ENCODE measurements around the gene PCDHA10.
"Not testable (repeated sequence)": the region's sequence is repeated elsewhere in the genome, so short reads cannot be mapped to it uniquely, and the experiment has no call there.

The PCDHA10 gene

DNA sequence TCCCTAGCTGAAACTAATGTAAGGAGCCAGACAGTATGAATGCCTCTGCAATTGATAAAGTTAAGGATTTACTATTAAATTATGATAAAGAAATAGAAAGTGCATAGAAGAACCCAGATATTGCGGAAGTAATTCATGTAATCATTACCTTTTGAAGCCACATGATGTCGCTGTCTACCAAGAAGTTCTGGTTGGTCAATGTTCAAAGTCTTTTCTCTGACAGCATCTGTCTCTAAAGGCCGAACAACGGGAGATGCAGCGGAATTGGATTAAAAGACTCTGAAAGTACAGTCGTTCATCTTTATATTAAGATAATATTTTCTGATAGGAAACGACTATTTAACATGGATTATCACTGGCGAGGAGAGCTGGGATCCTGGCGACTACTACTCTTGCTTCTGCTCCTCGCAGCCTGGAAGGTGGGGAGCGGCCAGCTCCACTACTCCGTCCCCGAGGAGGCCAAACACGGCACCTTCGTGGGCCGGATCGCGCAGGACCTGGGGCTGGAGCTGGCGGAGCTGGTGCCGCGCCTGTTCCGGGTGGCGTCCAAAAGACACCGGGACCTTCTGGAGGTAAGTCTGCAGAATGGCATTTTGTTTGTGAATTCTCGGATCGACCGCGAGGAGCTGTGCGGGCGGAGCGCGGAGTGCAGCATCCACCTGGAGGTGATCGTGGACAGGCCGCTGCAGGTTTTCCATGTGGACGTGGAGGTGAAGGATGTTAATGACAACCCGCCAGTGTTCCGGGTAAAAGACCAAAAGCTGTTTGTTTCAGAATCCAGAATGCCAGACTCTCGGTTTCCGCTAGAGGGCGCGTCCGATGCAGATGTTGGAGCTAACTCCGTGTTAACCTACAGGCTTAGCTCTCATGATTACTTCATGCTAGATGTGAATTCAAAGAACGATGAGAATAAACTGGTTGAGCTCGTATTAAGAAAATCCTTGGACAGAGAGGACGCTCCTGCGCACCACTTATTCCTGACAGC is 14.4 kb upstream of the PCDHA10 start, which contains the start of gene PCDHA8:
Gene PCDHA8 (plus strand): TSS at position 210 of the 985 bp plus-strand sequence. CDS start 135 bp downstream, at position 345.
- no peak within 1 kb of the TSS for H3K4me3 ChIP-seq
- no peak within 1 kb of the TSS for H3K27ac ChIP-seq

DNA sequence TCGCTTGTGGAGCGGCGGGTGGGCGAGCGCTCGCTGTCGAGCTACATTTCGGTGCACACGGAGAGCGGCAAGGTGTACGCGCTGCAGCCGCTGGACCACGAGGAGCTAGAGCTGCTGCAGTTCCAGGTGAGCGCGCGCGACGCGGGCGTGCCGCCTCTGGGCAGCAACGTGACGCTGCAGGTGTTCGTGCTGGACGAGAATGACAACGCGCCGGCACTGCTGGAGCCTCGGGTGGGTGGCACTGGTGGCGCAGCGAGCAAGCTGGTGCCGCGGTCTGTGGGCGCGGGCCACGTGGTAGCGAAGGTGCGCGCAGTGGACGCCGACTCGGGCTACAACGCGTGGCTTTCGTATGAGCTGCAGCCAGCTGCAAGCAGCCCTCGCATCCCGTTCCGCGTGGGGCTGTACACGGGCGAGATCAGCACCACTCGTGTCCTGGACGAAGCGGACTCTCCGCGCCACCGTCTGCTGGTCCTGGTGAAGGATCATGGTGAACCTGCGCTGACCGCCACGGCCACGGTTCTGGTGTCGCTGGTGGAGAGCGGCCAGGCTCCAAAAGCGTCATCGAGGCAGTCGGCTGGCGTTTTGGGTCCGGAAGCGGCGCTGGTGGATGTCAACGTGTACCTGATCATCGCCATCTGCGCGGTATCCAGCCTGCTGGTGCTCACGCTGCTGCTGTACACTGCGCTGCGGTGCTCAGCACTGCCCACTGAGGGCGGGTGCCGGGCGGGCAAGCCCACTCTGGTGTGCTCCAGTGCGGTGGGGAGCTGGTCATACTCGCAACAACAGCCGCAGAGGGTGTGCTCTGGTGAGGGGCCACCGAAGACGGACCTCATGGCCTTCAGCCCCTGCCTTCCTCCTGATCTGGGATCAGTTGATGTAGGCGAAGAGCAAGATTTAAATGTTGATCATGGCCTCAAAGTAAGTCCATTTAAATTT is 12.6 kb upstream of the PCDHA10 start:
- Histone ChIP-seq H3K4me3 (no peak overlapping the region), H3K27ac (no peak overlapping the region)

DNA sequence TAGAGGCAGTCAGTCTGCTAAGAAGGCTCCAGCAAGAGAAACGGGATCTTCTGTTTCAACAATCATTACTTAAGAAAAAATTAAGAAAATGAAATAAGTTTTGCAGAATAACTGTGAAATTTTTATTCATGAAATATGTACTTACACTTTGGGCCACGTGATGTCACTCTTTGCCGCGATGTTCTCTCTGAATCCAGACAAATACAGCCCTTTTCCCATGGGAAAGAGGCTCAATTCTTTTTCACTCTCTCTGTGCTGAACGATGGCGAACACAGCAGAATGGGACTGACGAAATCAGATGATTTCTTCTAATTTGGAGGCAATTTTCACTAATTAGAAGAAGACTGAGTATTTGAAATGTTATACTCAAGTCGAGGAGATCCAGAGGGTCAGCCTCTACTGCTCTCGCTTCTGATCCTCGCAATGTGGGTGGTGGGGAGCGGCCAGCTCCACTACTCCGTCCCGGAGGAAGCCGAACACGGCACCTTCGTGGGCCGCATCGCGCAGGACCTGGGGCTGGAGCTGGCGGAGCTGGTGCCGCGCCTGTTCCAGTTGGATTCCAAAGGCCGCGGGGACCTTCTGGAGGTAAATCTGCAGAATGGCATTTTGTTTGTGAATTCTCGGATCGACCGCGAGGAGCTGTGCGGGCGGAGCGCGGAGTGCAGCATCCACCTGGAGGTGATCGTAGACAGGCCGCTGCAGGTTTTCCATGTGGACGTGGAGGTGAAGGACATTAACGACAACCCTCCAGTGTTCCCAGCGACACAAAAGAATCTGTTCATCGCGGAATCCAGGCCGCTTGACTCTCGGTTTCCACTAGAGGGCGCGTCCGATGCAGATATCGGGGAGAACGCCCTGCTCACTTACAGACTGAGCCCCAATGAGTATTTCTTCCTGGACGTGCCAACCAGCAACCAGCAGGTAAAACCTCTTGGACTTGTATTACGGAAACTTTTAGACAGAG is 7.3 kb upstream of the PCDHA10 start, which contains the start of gene PCDHA9:
Gene PCDHA9 (plus strand): TSS at position 244 of the 964 bp plus-strand sequence. CDS start 114 bp downstream, at position 358.
- not testable (repeated sequence) for H3K27ac ChIP-seq, H3K4me3 ChIP-seq

DNA sequence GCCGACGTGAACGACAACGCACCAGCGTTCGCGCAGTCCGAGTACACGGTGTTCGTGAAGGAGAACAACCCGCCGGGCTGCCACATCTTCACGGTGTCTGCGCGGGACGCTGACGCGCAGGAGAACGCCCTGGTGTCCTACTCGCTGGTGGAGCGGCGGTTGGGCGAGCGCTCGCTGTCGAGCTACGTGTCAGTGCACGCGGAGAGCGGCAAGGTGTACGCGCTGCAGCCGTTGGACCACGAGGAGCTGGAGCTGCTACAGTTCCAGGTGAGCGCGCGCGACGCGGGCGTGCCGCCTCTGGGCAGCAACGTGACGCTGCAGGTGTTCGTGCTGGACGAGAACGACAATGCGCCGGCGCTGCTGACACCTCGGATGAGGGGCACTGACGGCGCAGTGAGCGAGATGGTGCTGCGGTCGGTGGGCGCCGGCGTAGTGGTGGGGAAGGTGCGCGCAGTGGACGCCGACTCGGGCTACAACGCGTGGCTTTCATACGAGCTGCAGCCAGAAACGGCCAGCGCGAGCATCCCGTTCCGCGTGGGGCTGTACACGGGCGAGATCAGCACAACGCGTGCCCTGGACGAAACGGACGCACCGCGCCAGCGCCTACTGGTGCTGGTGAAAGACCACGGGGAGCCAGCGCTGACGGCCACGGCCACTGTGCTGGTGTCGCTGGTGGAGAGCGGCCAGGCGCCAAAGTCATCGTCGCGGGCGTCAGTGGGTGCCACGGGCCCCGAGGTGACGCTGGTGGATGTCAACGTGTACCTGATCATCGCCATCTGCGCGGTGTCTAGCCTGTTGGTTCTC is 5.7 kb upstream of the PCDHA10 start:
- not testable (repeated sequence) for H3K4me3 ChIP-seq, H3K27ac ChIP-seq

DNA sequence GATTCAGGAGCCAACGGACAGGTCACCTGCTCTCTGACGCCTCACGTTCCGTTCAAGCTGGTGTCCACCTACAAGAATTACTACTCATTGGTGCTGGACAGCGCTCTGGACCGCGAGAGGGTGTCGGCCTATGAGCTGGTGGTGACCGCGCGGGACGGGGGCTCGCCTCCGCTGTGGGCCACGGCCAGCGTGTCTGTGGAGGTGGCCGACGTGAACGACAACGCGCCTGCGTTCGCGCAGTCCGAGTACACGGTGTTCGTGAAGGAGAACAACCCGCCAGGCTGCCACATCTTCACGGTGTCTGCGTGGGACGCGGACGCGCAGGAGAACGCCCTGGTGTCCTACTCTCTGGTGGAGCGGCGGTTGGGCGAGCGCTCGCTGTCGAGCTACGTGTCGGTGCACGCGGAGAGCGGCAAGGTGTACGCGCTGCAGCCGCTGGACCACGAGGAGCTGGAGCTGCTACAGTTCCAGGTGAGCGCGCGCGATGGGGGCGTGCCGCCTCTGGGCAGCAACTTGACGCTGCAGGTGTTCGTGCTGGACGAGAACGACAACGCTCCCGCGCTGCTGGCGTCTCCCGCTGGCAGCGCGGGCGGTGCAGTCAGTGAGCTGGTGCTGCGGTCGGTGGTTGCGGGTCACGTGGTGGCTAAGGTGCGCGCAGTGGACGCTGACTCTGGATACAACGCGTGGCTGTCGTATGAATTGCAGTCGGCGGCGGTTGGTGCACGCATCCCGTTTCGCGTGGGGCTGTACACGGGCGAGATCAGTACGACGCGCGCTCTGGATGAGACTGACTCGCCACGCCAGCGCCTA is 1.7 kb downstream of the PCDHA10 start:
- no peak overlapping the region for H3K27ac ChIP-seq
- no peak overlapping the region for H3K4me3 ChIP-seq

DNA sequence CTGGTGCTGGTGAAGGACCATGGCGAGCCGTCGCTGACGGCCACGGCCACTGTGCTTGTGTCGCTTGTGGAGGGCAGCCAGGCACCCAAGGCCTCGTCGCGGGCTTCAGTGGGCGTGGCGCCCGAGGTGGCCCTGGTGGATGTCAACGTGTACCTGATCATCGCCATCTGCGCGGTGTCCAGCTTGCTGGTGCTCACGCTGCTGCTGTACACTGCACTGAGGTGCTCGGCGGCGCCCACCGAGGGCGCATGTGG is 2.2 kb downstream of the PCDHA10 start:
- H3K27ac ChIP-seq, result no peak overlapping the region
- no peak overlapping the region for H3K4me3 ChIP-seq

DNA sequence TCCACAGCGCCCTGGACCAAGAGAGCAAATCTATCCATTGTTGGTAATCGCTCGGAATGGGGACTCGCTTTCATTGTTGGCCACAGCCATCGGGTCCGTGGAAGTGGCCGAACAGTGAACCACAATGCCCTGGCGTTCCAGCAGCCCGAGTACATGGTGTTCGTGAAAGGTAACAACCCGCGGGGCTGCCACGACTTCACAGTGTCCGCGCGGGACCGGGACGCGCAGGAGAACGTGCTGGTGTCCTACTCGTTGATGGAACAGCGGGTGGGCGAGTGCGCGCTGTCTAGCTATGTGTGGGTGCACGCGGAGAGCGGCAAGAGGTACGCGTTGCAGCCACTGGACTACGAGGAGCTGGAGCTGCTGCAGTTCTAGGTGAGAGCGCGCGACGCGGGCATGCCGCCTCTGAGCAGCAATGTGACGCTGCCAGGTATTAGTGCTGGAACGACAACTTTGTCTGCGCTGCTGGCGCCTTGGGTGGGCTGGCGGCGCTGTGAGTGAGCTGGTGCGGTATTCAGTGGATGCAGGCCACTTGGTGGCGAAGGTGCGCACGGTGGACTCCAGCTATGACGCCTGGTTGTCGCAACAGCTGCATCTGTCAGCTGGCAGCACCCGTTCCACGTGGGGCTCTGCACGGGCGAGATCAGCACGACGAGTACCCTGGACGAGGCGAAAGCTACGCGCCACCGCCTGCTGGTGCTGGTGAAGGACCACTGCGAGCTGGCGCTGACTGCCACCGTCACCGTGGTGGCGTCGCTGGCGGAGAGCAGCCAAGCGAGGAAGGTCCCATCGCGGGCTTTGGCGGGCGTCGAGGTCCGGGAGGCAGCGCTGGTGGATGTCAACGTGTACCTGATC is 7.0 kb downstream of the PCDHA10 start:
- H3K4me3 ChIP-seq, result no peak overlapping the region
- H3K27ac ChIP-seq, result no peak overlapping the region

DNA sequence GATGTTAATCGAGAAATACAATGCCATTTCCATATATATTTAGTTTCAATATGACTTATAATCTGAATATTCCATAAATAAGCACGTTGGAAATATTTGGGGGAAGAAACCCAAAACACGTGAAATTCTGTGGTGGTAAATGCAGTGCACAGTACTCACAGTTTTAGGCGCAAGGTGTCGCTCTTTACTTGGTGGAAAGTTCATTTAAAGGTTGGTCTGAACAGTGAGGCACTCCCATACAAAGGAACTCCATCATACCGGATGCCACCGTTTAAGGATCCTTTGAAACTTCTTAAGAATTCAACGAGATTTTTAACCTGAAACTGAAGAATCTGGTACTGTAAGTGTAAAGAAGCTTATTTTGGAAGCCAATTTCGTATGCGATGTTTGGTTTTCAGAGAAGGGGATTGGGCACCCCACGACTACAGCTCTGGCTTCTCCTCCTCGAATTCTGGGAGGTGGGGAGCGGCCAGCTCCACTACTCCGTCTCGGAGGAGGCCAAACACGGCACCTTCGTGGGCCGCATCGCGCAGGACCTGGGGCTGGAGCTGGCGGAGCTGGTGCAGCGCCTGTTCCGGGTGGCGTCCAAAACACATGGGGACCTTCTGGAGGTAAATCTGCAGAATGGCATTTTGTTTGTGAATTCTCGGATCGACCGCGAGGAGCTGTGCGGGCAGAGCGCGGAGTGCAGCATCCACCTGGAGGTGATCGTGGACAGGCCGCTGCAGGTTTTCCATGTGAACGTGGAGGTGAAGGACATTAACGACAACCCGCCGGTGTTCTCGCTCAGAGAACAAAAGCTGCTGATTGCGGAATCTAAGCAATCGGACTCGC is 13.2 kb downstream of the PCDHA10 start, which contains the start of gene PCDHA11:
Gene PCDHA11 (plus strand): TSS at position 237 of the 834 bp plus-strand sequence. CDS start 147 bp downstream, at position 384.
- no peak within 1 kb of the TSS for H3K27ac ChIP-seq
- no peak within 1 kb of the TSS for H3K4me3 ChIP-seq

DNA sequence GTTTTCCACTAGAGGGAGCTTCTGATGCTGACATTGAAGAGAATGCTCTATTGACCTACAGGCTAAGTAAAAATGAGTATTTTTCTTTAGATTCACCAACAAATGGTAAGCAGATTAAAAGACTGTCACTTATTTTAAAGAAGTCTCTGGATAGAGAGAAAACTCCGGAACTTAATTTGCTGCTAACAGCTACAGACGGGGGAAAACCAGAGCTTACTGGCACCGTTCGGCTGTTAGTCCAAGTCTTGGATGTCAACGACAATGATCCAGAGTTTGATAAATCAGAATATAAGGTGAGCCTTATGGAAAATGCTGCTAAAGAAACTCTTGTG is 13.8 kb downstream of the PCDHA10 start:
- H3K27ac ChIP-seq, result no peak overlapping the region

DNA sequence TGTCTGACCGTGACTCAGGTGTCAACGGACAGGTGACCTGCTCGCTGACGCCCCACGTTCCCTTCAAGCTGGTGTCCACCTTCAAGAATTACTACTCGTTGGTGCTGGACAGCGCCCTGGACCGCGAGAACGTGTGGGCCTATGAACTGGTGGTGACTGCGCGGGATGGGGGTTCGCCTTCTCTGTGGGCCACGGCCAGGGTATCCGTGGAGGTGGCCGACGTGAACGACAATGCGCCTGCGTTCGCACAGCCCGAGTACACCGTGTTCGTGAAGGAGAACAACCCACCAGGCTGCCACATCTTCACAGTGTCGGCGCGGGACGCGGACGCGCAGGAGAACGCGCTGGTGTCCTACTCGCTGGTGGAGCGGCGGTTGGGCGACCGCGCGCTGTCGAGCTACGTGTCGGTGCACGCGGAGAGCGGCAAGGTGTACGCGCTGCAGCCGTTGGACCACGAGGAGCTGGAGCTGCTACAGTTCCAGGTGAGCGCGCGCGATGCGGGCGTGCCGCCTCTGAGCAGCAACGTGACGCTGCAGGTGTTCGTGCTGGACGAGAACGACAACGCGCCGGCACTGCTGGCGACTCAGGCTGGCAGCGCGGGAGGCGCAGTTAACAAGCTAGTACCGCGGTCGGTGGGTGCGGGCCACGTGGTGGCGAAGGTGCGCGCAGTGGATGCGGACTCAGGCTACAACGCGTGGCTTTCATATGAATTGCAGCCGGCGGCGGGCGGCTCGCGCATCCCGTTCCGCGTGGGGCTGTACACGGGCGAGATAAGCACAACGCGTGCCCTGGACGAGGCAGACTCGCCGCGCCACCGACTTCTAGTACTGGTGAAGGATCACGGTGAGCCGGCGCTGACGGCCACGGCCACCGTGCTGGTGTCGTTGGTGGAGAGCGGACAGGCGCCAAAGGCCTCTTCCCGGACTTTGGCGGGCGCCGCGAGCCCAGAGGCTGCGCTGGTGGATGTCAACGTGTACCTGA is 14.8 kb downstream of the PCDHA10 start:
- no peak overlapping the region for H3K4me3 ChIP-seq
- no peak overlapping the region for H3K27ac ChIP-seq

More for the DNA sequence above, 13.8 kb downstream of the PCDHA10 start:
- H3K4me3 ChIP-seq, result no peak overlapping the region

DNA sequence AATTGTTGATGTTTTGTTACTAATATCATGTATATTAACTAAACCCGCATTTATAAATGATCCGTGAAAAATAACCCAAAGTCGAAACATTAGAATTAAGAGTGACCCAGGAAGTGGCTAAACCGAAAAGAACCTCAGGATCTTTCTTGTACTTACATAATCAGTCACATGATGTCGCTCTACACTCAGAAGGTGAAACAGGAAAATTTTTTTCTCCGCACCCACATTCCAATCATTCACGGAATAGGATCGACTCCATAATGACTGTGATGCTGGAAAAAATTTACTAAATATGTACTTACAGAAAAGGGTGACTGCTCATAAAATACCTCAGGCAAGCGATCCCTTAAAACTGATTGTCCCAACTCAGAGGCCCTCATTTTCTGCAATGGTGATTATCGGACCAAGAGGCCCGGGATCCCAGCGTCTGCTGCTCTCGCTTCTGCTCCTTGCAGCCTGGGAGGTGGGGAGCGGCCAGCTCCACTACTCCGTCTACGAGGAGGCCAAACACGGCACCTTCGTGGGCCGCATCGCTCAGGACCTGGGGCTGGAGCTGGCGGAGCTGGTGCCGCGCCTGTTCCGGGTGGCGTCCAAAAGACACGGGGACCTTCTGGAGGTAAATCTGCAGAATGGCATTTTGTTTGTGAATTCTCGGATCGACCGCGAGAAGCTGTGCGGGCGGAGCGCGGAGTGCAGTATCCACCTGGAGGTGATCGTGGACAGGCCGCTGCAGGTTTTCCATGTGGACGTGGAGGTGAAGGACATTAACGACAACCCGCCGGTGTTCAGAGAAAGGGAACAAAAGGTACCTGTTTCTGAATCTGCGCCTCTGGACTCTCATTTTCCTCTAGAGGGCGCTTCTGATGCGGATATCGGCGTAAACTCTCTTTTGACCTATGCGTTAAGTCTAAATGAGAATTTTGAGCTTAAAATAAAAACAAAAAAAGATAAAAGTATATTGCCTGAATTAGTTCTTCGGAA is 19.7 kb downstream of the PCDHA10 start, which contains the start of gene PCDHA12:
Gene PCDHA12 (plus strand): TSS at position 224 of the 981 bp plus-strand sequence. CDS start 165 bp downstream, at position 389.
- no peak within 1 kb of the TSS for H3K27ac ChIP-seq
- no peak within 1 kb of the TSS for H3K4me3 ChIP-seq

DNA sequence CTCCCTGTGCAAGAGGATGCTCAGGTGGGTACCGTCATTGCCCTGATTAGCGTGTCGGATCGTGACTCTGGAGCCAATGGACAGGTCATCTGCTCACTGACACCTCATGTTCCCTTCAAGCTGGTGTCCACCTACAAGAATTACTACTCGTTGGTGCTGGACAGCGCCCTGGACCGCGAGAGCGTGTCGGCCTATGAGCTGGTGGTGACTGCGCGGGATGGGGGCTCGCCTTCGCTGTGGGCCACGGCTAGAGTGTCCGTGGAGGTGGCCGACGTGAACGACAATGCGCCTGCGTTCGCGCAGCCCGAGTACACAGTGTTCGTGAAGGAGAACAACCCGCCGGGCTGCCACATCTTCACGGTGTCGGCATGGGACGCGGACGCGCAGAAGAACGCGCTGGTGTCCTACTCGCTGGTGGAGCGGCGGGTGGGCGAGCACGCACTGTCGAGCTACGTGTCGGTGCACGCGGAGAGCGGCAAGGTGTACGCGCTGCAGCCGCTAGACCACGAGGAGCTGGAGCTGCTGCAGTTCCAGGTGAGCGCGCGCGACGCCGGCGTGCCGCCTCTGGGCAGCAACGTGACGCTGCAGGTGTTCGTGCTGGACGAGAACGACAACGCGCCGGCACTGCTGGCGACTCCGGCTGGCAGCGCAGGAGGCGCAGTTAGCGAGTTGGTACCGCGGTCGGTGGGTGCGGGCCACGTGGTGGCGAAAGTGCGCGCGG is 21.0 kb downstream of the PCDHA10 start:
- H3K4me3 ChIP-seq, H3K27ac ChIP-seq: not testable (repeated sequence)

DNA sequence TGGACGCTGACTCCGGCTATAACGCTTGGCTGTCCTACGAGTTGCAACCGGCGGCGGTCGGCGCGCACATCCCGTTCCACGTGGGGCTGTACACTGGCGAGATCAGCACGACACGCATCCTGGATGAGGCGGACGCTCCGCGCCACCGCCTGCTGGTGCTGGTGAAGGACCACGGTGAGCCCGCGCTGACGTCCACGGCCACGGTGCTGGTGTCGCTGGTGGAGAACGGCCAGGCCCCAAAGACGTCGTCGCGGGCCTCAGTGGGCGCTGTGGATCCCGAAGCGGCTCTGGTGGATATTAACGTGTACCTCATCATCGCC is 21.5 kb downstream of the PCDHA10 start:
- H3K4me3 ChIP-seq, result no peak overlapping the region
- H3K27ac ChIP-seq, result no peak overlapping the region
